SU-DHL-6 (cell line): ENCODE results near the gene NIN.

Experiments
- H2AFZ ChIP-seq: fragments of 200-600 bp; sonication (generic); 2 replicates; pipeline ENCODE4 v1.6.1; 2014; ENCODE audit warnings: low read depth, mild to moderate bottlenecking, moderate library complexity, mixed read lengths, antibody characterized with exemption, low read length; ENCODE audit not compliant: severe bottlenecking
- H3F3A ChIP-seq: fragments of 200-600 bp; shearing (Covaris generic); 2 replicates; pipeline ENCODE4 v1.6.0; 2016; ENCODE audit warnings: antibody characterized with exemption, mild to moderate bottlenecking; ENCODE audit not compliant: insufficient read depth
- H3K27ac ChIP-seq: fragments of 200-600 bp; sonication (generic); 2 replicates; pipeline ENCODE4 v1.5.1; 2016; ENCODE audit warnings: low read depth, mild to moderate bottlenecking, low read length, moderate library complexity, mixed read lengths
- H3K27me3 ChIP-seq: fragments of 200-600 bp; sonication (generic), shearing (Covaris generic); 2 replicates; pipeline ENCODE4 v1.6.0; 2014; ENCODE audit warnings: mild to moderate bottlenecking, low read length
- H3K36me3 ChIP-seq: fragments of 200-600 bp; sonication (generic); 2 replicates; pipeline ENCODE4 v1.6.1; 2014; ENCODE audit warnings: mild to moderate bottlenecking, low read length, mixed read lengths
- H3K4me2 ChIP-seq: fragments of 300-600, 200-600 bp; shearing (Covaris generic), sonication (generic); 2 replicates; pipeline ENCODE4 v1.6.0; 2014; ENCODE audit warnings: low read length, low read depth, mild to moderate bottlenecking; ENCODE audit not compliant: poor library complexity, severe bottlenecking
- H3K4me3 ChIP-seq: fragments of 200-600 bp; sonication (generic); 2 replicates; pipeline ENCODE4 v1.5.1; 2014; ENCODE audit warnings: antibody characterized with exemption, low read length, mild to moderate bottlenecking, mixed read lengths; ENCODE audit not compliant: insufficient read depth, poor library complexity, severe bottlenecking
- H3K79me2 ChIP-seq: fragments of 200-600 bp; sonication (generic); 2 replicates; pipeline ENCODE4 v1.6.1; 2014; ENCODE audit warnings: mild to moderate bottlenecking, low read length, moderate library complexity; ENCODE audit not compliant: insufficient read depth
- H3K9ac ChIP-seq: fragments of 200-600 bp; sonication (generic); 2 replicates; pipeline ENCODE4 v1.7.0; 2014; ENCODE audit warnings: mild to moderate bottlenecking, low read length
- H3K9me2 ChIP-seq: fragments of 200-600 bp; sonication (generic); replicated peaks from 2 replicates; pipeline ENCODE4 v1.6.1; 2014; ENCODE audit warnings: low read length; ENCODE audit not compliant: insufficient read depth
- H3K9me3 ChIP-seq: fragments of 200-600 bp; sonication (generic); 2 replicates; pipeline ENCODE4 v1.6.1; 2014; ENCODE audit warnings: low read length, mixed read lengths; ENCODE audit not compliant: insufficient read depth
- H4K20me1 ChIP-seq: fragments of 200-600 bp; sonication (generic); 2 replicates; pipeline ENCODE4 v1.6.1; 2014; ENCODE audit warnings: low read depth, mild to moderate bottlenecking, antibody characterized with exemption, low read length, moderate library complexity, mixed read lengths
- EZH2phosphoT487 ChIP-seq: fragments of 200-600 bp; sonication (generic), shearing (Covaris generic); conservative IDR thresholded peaks from 2 replicates; pipeline ENCODE4 v1.6.1; 2018; ENCODE audit warnings: mild to moderate bottlenecking, antibody characterized with exemption, low read length, moderate library complexity, mixed read lengths
- TF ChIP-seq, protein P1 (sequence below): fragments of 200-600 bp; sonication (generic); IDR thresholded peaks from one replicate; pipeline ENCODE4 v1.5.1; 2017; ENCODE audit warnings: antibody characterized with exemption, mild to moderate bottlenecking, low read length, moderate library complexity; ENCODE audit not compliant: insufficient read depth, poor library complexity, severe bottlenecking

Gene NIN

GRCh38 chr14:50726372-50727107 is 104.4 kb downstream of the NIN start:
- Histone ChIP-seq H3K9me2 (no peaks in the 10 kb centered on the region), H3F3A (peaks cover 15% of the 10 kb centered on the region), H3K4me3 (no peak overlapping the region), H3K4me2 (no peak overlapping the region), H3K9me3 (no peaks in the 10 kb centered on the region), H3K79me2 (no peaks in the 10 kb centered on the region), H3K36me3 (peaks cover 89% of the 10 kb centered on the region), H3K9ac (no peak overlapping the region), H3K27me3 (no peaks in the 10 kb centered on the region), H2AFZ (no peak overlapping the region), H4K20me1 (no peaks in the 10 kb centered on the region), H3K27ac (no peak overlapping the region)
- TF ChIP-seq, protein P1, sequence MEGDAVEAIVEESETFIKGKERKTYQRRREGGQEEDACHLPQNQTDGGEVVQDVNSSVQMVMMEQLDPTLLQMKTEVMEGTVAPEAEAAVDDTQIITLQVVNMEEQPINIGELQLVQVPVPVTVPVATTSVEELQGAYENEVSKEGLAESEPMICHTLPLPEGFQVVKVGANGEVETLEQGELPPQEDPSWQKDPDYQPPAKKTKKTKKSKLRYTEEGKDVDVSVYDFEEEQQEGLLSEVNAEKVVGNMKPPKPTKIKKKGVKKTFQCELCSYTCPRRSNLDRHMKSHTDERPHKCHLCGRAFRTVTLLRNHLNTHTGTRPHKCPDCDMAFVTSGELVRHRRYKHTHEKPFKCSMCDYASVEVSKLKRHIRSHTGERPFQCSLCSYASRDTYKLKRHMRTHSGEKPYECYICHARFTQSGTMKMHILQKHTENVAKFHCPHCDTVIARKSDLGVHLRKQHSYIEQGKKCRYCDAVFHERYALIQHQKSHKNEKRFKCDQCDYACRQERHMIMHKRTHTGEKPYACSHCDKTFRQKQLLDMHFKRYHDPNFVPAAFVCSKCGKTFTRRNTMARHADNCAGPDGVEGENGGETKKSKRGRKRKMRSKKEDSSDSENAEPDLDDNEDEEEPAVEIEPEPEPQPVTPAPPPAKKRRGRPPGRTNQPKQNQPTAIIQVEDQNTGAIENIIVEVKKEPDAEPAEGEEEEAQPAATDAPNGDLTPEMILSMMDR: no peak
- TF ChIP-seq EZH2phosphoT487: no peak

GRCh38 chr14:50725761-50726160 is 105.2 kb downstream of the NIN start:
- Histone ChIP-seq H3K9ac (no peak overlapping the region), H2AFZ (no peak overlapping the region), H4K20me1 (no peaks in the 10 kb centered on the region), H3F3A (peaks cover 19% of the 10 kb centered on the region), H3K27ac (no peak overlapping the region), H3K9me2 (no peaks in the 10 kb centered on the region), H3K27me3 (no peaks in the 10 kb centered on the region), H3K4me2 (no peak overlapping the region), H3K9me3 (no peaks in the 10 kb centered on the region), H3K36me3 (peaks cover 93% of the 10 kb centered on the region), H3K4me3 (no peak overlapping the region), H3K79me2 (no peaks in the 10 kb centered on the region)
- TF ChIP-seq, protein P1: no peak
- no peak for TF ChIP-seq EZH2phosphoT487

- Histone ChIP-seq H3K4me3 (no peak overlapping the region), H3F3A (peaks cover 37% of the 10 kb centered on the region), H3K27ac (no peak overlapping the region), H4K20me1 (no peaks in the 10 kb centered on the region), H3K4me2 (no peak overlapping the region), H3K27me3 (no peaks in the 10 kb centered on the region), H2AFZ (no peak overlapping the region), H3K9me2 (no peaks in the 10 kb centered on the region), H3K36me3 (peaks cover 48% of the 10 kb centered on the region), H3K79me2 (no peaks in the 10 kb centered on the region), H3K9ac (no peak overlapping the region), H3K9me3 (no peaks in the 10 kb centered on the region)
- no peak for TF ChIP-seq EZH2phosphoT487
- TF ChIP-seq, protein P1: no peak
These were observed 110.8 kb downstream of the NIN start for GRCh38 chr14:50719911-50720759.
